Gastrocnemius medialis (tissue), 4 donors: ENCODE measurements around the gene MYH3. TPM values are rescaled to one million over a fixed set of nuclear protein-coding genes. Genes with fewer than 3 reads are reported as not detected.

ENCODE experiments used
- ATAC-seq, 2 donors: fragments of 150-250 bp; one replicate each; pipeline ENCODE4 v1.9.1; 2016
- DNase-seq, 2 donors: peaks; one replicate each; pipeline ENCODE4 v3.0.0-alpha.2; 2019
- H3K27ac ChIP-seq, 4 donors: fragments of 200-600 bp; sonication (generic); 1 replicate in 1 of 4; 2 replicates in 3 of 4; pipeline ENCODE4 v1.5.1; 2016 to 2018; ENCODE audit warnings: mild to moderate bottlenecking in 2 of 4, moderate library complexity in 1 of 4
- H3K27me3 ChIP-seq, 3 donors: fragments of 200-600 bp; sonication (generic) in 2 of 3; 1 replicate in 1 of 3; 2 replicates in 2 of 3; pipeline versions ENCODE4 v1.5.1 to v1.6.0; 2016 to 2019; ENCODE audit warnings: mild to moderate bottlenecking in 1 of 3, moderate library complexity in 1 of 3
- H3K36me3 ChIP-seq, 2 donors: fragments of 200-600 bp; sonication (generic) in 1 of 2; one replicate each; pipeline ENCODE4 v1.5.1; 2017 to 2018
- H3K4me1 ChIP-seq, 2 donors: fragments of 200-600 bp; sonication (generic) in 1 of 2; one replicate each; pipeline ENCODE4 v1.5.1; 2016 to 2017; ENCODE audit warnings: mild to moderate bottlenecking in 2 of 2
- H3K4me3 ChIP-seq, 4 donors: fragments of 200-600 bp; sonication (generic) in 3 of 4; 1 replicate in 1 of 4; 2 replicates in 3 of 4; pipeline ENCODE4 v1.5.1; 2016 to 2019; ENCODE audit warnings: mild to moderate bottlenecking in 2 of 4
- H3K9me3 ChIP-seq, 3 donors: fragments of 200-600 bp; sonication (generic) in 2 of 3; 1 replicate in 1 of 3; 2 replicates in 2 of 3; pipeline ENCODE4 v1.5.1; 2016 to 2019
- CTCF ChIP-seq, 5 experiments: fragments of 450-650 bp in 3 of 5; fragments of 200-600 bp in 2 of 5; sonication (generic) in 2 of 5; IDR thresholded peaks in 4 of 5; conservative IDR thresholded peaks in 1 of 5; 1 replicate in 4 of 5; 2 replicates in 1 of 5; pipeline ENCODE4 v1.5.1; 2016 to 2019; ENCODE audit warnings: antibody characterized with exemption in 5 of 5, mild to moderate bottlenecking in 3 of 5, moderate library complexity in 3 of 5
- POLR2A ChIP-seq, 2 donors: fragments of 450-650 bp; IDR thresholded peaks; one replicate each; pipeline ENCODE4 v1.6.1; 2017; ENCODE audit warnings: antibody characterized with exemption in 2 of 2, mild to moderate bottlenecking in 2 of 2, moderate library complexity in 2 of 2
- in situ Hi-C, 4 donors: fragments of 200-750 bp; cut with MboI; loops; one replicate each; pipeline versions ENCODE4 v1.15.0 to v1.8.0; 2017; ENCODE audit warnings: low sequenced_read_pairs in 4 of 4
- intact Hi-C: fragments of 100-400 bp; cut with DNase I; formaldehyde crosslinking; loops from one replicate; pipeline ENCODE4 v1.15.1; 2023; ENCODE audit warnings: low total_unique reads
- total RNA-seq, 4 donors: library from RNA; depleted of rRNA; stranded (reverse); fragments of >200 nt; gene quantifications; one replicate each; pipeline versions ENCODE4 v1.1.0 to v1.2.3, GENCODE V29; 2016

The MYH3 gene
- total RNA-seq, 4 donors from 2014 or later = 1.5 to 17.6 (median 5.3) TPM

- in situ Hi-C loops (no loop called here), intact Hi-C loops (no loop called here)
- no peak overlapping the region for H3K4me3 ChIP-seq
- no peak for ATAC-seq
- DNase-seq = no peak
- H3K4me1 ChIP-seq = no peaks in the 10 kb centered on the region
- H3K9me3 ChIP-seq = no peaks in the 10 kb centered on the region
- no peaks in the 10 kb centered on the region for H3K27me3 ChIP-seq
- TF ChIP-seq POLR2A (IDR thresholded peaks at IDR 0.05) (no peak), CTCF (IDR thresholded peaks at IDR 0.05 in 4 of 5, conservative IDR thresholded peaks at IDR 0.05 in 1 of 5) (no peak)
- H3K27ac ChIP-seq = no peak overlapping the region
- H3K36me3 ChIP-seq = no peaks in the 10 kb centered on the region
Measured at GRCh38 chr17:10666906-10667305, 9.8 kb upstream of the MYH3 start.

GRCh38 chr17:10664571-10664970 lies 7.5 kb upstream of the MYH3 start:
- intact Hi-C loops (no loop called here), in situ Hi-C loops (no loop called here)
- no peak overlapping the region for H3K4me3 ChIP-seq
- DNase-seq (no peak), ATAC-seq (no peak)
- H3K36me3 ChIP-seq = no peaks in the 10 kb centered on the region
- TF ChIP-seq POLR2A (IDR thresholded peaks at IDR 0.05) (no peak), CTCF (IDR thresholded peaks at IDR 0.05 in 4 of 5, conservative IDR thresholded peaks at IDR 0.05 in 1 of 5) (no peak)
- no peak overlapping the region for H3K27ac ChIP-seq
- no peaks in the 10 kb centered on the region for H3K27me3 ChIP-seq
- no peaks in the 10 kb centered on the region for H3K9me3 ChIP-seq
- no peaks in the 10 kb centered on the region for H3K4me1 ChIP-seq

- no peak for ATAC-seq
- no peaks in the 10 kb centered on the region for H3K9me3 ChIP-seq
- TF ChIP-seq POLR2A (IDR thresholded peaks at IDR 0.05) (no peak), CTCF (IDR thresholded peaks at IDR 0.05 in 4 of 5, conservative IDR thresholded peaks at IDR 0.05 in 1 of 5) (no peak)
- H3K27ac ChIP-seq = no peak overlapping the region
- intact Hi-C loops (no loop called here), in situ Hi-C loops (no loop called here)
- DNase-seq = no peak
- H3K4me3 ChIP-seq = no peak overlapping the region
- H3K36me3 ChIP-seq = no peaks in the 10 kb centered on the region
- H3K27me3 ChIP-seq = no peaks in the 10 kb centered on the region
- no peaks in the 10 kb centered on the region for H3K4me1 ChIP-seq
Measured at GRCh38 chr17:10663231-10663630, 6.1 kb upstream of the MYH3 start.

GRCh38 chr17:10661437-10661836 lies 4.3 kb upstream of the MYH3 start:
- no peak overlapping the region for H3K27ac ChIP-seq
- H3K27me3 ChIP-seq = no peaks in the 10 kb centered on the region
- ATAC-seq (no peak), DNase-seq (no peak)
- no peaks in the 10 kb centered on the region for H3K9me3 ChIP-seq
- TF ChIP-seq POLR2A (IDR thresholded peaks at IDR 0.05) (no peak), CTCF (IDR thresholded peaks at IDR 0.05 in 4 of 5, conservative IDR thresholded peaks at IDR 0.05 in 1 of 5) (no peak)
- no peaks in the 10 kb centered on the region for H3K36me3 ChIP-seq
- intact Hi-C loops = no loop called here
- H3K4me3 ChIP-seq = no peak overlapping the region
- H3K4me1 ChIP-seq = peaks cover 0 to 6% of the 10 kb centered on the region in 2 donors
- in situ Hi-C loops = no loop called here

- DNase-seq (no peak), ATAC-seq (no peak)
- Histone ChIP-seq H3K4me1 (peaks cover 0 to 6% of the 10 kb centered on the region in 2 donors), H3K9me3 (no peaks in the 10 kb centered on the region), H3K4me3 (no peak overlapping the region), H3K27ac (no peak overlapping the region), H3K27me3 (no peaks in the 10 kb centered on the region), H3K36me3 (no peaks in the 10 kb centered on the region)
- intact Hi-C loops (no loop called here), in situ Hi-C loops (no loop called here)
- TF ChIP-seq CTCF (IDR thresholded peaks at IDR 0.05 in 4 of 5, conservative IDR thresholded peaks at IDR 0.05 in 1 of 5) (no peak), POLR2A (IDR thresholded peaks at IDR 0.05) (no peak)
Measured at GRCh38 chr17:10657879-10658278, 770 bp upstream of the MYH3 start.
